Measurements from ENCODE around the gene NTM. TPM values are rescaled to one million over a fixed set of nuclear protein-coding genes. Genes with fewer than 3 reads are reported as not detected.

Gene NTM
- total RNA-seq, 1 donor from 2014 or later: 92.1 TPM

GRCh38 chr11:131518305-131518838, 148.0 kb downstream of the NTM start:
- H3K4me1 Mint-ChIP-seq (ENCODE audit: low read depth): no peaks in the 10 kb centered on the region
- no peak overlapping the region for H3K4me3 Mint-ChIP-seq (ENCODE audit: unreplicated experiment)
- TF ChIP-seq CTCF (IDR thresholded peaks at IDR 0.05): no peak
- no peaks in the 10 kb centered on the region for H3K9me3 Mint-ChIP-seq (ENCODE audit: low read depth)
- peaks cover 9% of the 10 kb centered on the region for H3K27me3 Mint-ChIP-seq (ENCODE audit: low read depth)
- DNase-seq (ENCODE audit: low spot score): no peak
- no peaks in the 10 kb centered on the region for H3K36me3 Mint-ChIP-seq (ENCODE audit: low read depth)
- no peak overlapping the region for H3K27ac Mint-ChIP-seq (ENCODE audit: unreplicated experiment)

GRCh38 chr11:131522851-131523250, 152.4 kb downstream of the NTM start:
- Mint-ChIP-seq H3K4me1 (ENCODE audit: low read depth) (no peaks in the 10 kb centered on the region), H3K9me3 (ENCODE audit: low read depth) (no peaks in the 10 kb centered on the region), H3K36me3 (ENCODE audit: low read depth) (no peaks in the 10 kb centered on the region), H3K27ac (ENCODE audit: unreplicated experiment) (no peak overlapping the region), H3K4me3 (ENCODE audit: unreplicated experiment) (no peak overlapping the region), H3K27me3 (ENCODE audit: low read depth) (peaks cover 29% of the 10 kb centered on the region)
- DNase-seq (ENCODE audit: low spot score): no peak
- no peak for TF ChIP-seq CTCF (IDR thresholded peaks at IDR 0.05)

DNA sequence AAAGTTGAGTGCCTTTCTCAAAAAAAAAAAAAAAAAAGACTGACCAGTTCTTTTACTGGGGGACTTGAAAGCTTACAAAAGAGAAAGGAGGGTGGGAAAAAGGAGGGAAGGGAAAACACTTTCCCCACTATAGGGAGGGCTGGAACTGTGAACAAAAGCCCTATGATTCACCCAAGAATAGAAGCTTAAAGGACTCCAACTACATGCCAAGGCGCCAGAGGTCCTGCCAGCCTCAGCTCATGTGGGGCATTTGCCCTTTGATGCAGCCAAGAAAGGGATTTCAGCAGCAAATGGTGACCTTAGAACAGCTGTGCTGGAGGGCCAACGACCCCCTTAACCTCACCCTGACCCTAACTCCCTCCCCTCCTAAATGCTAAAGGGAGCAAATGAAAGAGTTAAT, 160.0 kb downstream of the NTM start:
- H3K4me3 Mint-ChIP-seq (ENCODE audit: unreplicated experiment): no peak overlapping the region

DNA sequence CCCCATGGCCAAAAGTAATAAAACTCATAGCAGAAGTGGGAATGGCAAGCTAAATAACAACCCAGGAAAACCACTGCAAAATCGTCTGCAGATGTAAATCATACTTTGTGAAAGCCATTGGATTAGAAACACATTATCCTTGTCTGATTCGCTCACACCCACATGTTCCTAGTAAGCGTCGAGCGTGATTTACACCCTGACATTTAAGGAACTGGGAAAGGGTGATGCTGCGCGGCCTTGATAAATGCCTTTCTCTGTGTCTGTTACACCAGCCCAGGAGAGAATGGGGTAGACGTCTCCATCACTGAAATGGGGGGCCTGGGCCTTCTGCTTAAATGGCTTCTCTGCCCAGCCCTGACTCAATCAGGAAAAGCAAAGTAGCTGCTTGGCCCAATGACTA, 162.7 kb downstream of the NTM start:
- no peak overlapping the region for H3K4me3 Mint-ChIP-seq (ENCODE audit: unreplicated experiment)
- DNase-seq (ENCODE audit: low spot score): no peak
- H3K36me3 Mint-ChIP-seq (ENCODE audit: low read depth): no peaks in the 10 kb centered on the region
- H3K27me3 Mint-ChIP-seq (ENCODE audit: low read depth): peaks cover 70% of the 10 kb centered on the region
- no peak overlapping the region for H3K27ac Mint-ChIP-seq (ENCODE audit: unreplicated experiment)
- H3K4me1 Mint-ChIP-seq (ENCODE audit: low read depth): no peaks in the 10 kb centered on the region
- H3K9me3 Mint-ChIP-seq (ENCODE audit: low read depth): no peaks in the 10 kb centered on the region
- no peak for TF ChIP-seq CTCF (IDR thresholded peaks at IDR 0.05)

More for the DNA sequence above, 160.0 kb downstream of the NTM start:
- H3K27ac Mint-ChIP-seq (ENCODE audit: unreplicated experiment): no peak overlapping the region
- TF ChIP-seq CTCF (IDR thresholded peaks at IDR 0.05): no peak
- H3K4me1 Mint-ChIP-seq (ENCODE audit: low read depth): no peaks in the 10 kb centered on the region
- no peaks in the 10 kb centered on the region for H3K9me3 Mint-ChIP-seq (ENCODE audit: low read depth)
- H3K27me3 Mint-ChIP-seq (ENCODE audit: low read depth): peaks cover 67% of the 10 kb centered on the region
- H3K36me3 Mint-ChIP-seq (ENCODE audit: low read depth): no peaks in the 10 kb centered on the region
- no peak for DNase-seq (ENCODE audit: low spot score)

DNA sequence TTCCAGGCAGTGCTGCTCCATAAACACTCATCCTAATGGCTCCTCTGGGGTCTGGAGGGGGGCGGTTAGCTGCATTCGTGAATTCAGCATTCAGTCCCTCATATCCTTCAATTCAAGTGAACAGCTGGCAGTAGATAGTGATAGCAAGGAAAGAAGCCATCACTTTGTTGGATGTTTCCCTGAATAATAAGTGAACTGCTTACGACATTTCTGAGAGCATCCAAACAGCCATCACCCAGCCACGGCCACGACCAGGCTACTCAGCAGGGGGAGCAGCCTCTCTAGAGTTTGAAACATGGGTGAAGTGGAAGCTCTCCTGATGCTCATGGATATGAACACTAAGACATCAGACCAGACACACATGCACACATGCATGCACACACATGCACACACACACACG, 163.6 kb downstream of the NTM start:
- Mint-ChIP-seq H3K4me3 (ENCODE audit: unreplicated experiment) (no peak overlapping the region), H3K4me1 (ENCODE audit: low read depth) (no peaks in the 10 kb centered on the region), H3K36me3 (ENCODE audit: low read depth) (no peaks in the 10 kb centered on the region), H3K9me3 (ENCODE audit: low read depth) (no peaks in the 10 kb centered on the region), H3K27ac (ENCODE audit: unreplicated experiment) (no peak overlapping the region), H3K27me3 (ENCODE audit: low read depth) (peaks cover 66% of the 10 kb centered on the region)
- DNase-seq (ENCODE audit: low spot score): no peak
- TF ChIP-seq CTCF (IDR thresholded peaks at IDR 0.05): no peak
